ENCODE data around the gene PFN3. TPM values are rescaled to one million over a fixed set of nuclear protein-coding genes. Genes with fewer than 3 reads are reported as not detected.

Gene PFN3
- total RNA-seq, 1 experiment from 2014 or later = not detected

DNA sequence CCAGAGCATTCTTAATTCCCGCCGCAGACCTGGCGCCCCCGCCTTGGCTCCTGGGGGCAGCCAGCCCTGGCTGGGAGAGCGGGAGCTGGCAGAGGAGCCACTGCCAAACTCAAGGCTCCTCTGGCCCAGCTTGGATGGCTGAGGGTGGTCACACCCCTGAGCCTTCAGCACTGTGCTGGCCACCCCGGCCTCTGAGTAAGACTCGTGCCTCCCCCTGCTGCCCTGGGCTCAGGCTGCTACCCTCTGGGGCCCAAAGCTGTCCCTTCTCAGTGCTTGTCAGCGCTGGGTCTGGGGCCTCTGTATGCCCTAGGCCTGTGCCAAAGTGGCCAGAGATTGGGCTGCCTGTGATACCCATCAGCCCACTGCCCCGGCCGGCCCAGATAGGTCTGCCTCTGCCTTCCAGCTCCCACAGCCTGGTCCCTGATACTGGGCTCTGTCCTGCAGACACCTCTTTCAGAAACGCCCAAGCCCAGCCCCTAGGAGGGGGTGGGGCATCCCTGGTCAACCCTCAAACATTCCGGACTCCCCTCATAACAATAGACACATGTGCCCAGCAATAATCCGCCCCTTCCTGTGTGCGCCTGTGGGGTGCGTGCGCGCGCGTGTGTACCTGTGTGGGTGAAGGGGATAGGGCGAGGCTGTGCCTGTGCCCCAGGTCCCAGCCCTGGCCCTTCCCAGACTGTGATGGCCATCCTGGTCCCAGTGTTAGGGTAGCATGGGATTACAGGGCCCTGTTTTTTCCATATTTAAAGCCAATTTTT is 41.8 kb upstream of the PFN3 start:
- H3K4me3 ChIP-seq (ENCODE audit: insufficient read depth, low read depth, low read length) = no peak overlapping the region
- peaks cover 7% of the 10 kb centered on the region for H3K27me3 ChIP-seq (ENCODE audit: control insufficient read depth, insufficient read depth, low read length)
- DNase-seq = no peak
- H3K36me3 ChIP-seq (replicated peaks; ENCODE audit: control insufficient read depth, insufficient read depth, low read length) = peaks cover 7% of the 10 kb centered on the region

DNA sequence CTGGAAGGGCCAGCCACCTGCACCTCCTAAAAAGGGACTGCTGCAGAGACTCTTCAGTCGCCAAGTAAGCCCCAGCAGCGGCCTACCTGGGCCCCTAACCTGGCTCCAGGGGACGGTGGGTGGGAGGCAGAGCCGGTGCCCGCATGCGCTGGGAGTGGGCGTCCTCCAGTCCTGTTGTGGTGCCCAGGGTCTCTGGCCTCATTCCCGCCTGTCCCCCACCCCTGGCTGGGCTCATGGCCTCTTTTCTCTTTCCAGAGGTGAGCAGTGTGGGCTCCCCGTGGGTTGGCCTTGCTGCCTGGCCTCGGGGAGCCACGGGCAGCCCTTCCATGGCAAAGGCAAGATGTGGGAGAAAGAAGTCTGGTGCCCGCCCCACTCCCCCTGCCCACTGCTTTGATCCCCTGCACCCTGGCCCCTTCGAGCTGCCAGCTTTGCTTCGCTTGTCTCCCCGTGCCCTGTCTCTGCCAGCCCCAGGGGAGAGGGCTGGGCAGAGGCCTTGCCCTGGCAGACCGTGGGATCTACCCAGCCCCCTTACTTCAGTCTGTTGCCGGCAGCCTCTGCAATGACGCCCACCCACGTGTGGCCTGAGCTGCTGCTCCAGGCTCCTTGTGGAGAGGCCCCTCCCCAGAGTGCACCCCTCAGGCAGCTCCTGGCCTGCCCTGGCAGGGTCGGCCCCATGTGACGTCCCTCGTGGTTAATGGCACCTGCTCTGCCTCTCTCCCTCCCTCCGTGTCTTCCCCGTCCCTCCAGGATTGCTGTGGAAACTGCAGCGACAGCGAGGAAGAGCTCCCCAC is 40.7 kb upstream of the PFN3 start:
- DNase-seq = no peak
- Histone ChIP-seq H3K4me3 (ENCODE audit: insufficient read depth, low read depth, low read length) (no peak overlapping the region), H3K36me3 (replicated peaks; ENCODE audit: control insufficient read depth, insufficient read depth, low read length) (peaks cover 10% of the 10 kb centered on the region), H3K27me3 (ENCODE audit: control insufficient read depth, insufficient read depth, low read length) (peaks cover 6% of the 10 kb centered on the region)

DNA sequence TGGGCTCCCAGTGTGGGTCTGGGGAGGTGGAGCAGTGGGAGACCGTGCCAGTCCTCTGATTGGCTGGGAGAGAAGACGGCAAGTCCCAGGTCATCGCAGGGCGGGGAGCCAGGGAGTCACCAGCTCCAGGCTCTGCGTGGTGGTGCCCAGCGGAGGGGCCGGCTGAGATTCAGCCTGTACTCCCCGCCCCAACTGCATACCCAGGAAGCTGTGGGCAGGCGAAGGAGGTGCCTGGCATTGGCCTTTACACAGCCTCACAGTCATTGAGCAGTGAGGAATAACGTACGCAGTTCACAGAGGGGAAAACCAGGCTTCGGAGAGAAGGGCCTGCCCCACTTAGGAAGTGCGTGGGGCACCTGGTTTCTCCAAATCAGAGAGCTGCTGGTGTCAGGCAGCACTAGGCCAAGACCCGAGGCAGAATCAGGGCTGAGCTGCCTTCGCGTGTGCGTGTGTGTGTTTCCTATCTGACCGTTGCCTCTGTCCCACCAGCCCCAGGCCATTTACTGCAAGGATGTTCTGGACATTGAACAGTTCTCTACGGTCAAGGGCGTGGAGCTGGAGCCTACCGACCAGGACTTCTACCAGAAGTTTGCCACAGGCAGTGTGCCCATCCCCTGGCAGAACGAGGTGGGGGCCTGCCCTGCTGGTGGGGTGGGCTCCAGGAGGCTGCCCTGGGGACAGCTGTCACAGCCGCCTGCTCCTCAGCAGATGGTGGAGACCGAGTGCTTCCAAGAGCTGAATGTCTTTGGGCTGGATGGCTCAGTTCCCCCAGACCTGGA is 39.9 kb upstream of the PFN3 start:
- peak; percentile 82 for DNase-seq
- Histone ChIP-seq H3K27me3 (ENCODE audit: control insufficient read depth, insufficient read depth, low read length) (peaks cover 1% of the 10 kb centered on the region), H3K4me3 (ENCODE audit: insufficient read depth, low read depth, low read length) (no peak overlapping the region), H3K36me3 (replicated peaks; ENCODE audit: control insufficient read depth, insufficient read depth, low read length) (peaks cover 13% of the 10 kb centered on the region)

DNA sequence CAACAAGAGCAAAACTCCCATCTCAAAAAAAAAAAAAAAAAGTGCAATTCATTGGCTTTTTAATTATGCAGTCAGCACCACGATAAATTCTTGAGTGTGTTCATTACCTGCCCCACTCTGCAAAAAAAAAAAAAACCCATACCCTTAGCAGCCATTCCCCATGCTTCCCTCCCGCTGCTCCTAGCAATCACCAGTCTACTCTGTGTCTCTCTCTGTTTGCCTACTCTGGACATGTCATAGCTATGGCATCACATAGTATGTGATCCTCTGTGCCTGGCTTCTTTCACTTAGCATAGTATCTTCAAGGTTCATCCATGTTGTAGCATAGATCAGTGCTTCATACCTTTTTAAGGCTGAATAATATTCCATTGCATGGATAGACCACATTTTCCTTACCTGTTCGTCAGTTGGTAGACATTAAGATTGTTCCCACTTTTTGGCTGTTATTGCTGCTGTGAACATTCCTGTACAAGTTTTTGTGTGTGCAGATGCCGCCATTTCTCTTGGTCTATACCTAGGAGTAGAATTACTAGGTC is 39.1 kb upstream of the PFN3 start:
- no peaks in the 10 kb centered on the region; the same call in 1 of the 2 replicates for H3K27me3 ChIP-seq (ENCODE audit: control insufficient read depth, insufficient read depth, low read length)
- H3K36me3 ChIP-seq (replicated peaks; ENCODE audit: control insufficient read depth, insufficient read depth, low read length) = peaks cover 15% of the 10 kb centered on the region
- no peak for DNase-seq
- no peak overlapping the region for H3K4me3 ChIP-seq (ENCODE audit: insufficient read depth, low read depth, low read length)

DNA sequence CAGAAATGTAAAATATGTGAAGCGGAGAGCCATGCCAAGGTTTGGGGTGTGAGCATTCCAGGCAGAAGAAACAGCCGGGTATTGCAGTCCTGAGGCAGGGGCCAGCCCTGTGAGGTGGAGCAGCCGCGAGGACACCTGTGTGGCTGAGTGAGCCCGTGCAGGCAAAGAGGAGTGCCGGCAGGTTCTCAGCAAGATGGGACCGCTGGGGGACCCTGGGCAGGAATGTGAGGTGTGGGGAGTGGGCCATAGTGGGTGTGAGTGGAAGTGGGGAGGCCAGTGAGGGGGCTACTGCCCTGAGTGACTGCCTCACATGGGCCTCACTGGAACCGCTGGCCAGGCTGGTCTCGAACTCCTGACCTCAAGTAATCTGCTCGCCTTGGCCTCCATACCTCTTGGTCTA is 38.0 kb upstream of the PFN3 start:
- H3K27me3 ChIP-seq (ENCODE audit: control insufficient read depth, insufficient read depth, low read length) = no peaks in the 10 kb centered on the region
- no peak for DNase-seq
- no peak overlapping the region for H3K4me3 ChIP-seq (ENCODE audit: insufficient read depth, low read depth, low read length)
- peaks cover 20% of the 10 kb centered on the region for H3K36me3 ChIP-seq (replicated peaks; ENCODE audit: control insufficient read depth, insufficient read depth, low read length)

DNA sequence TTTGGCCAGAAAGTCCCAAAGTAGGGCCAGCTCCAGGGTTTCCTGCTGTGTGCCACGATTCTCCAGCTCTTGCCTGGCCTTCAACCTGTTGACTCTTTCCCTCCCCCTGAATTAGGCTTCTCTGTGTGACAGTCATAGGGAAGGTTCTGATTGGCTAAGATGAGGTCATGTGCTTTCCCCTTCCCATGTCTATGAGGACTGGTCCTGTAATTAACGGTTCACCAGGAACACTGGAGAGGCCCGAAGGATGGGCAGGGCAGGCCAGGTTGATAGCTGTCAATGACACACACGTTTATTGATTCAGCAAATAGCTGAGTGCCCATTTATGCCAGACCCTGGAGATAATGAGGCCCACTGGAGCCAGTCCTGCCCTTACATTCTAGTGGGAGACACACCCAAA is 37.2 kb upstream of the PFN3 start:
- DNase-seq = no peak
- H3K4me3 ChIP-seq (ENCODE audit: insufficient read depth, low read depth, low read length) = no peak overlapping the region
- H3K27me3 ChIP-seq (ENCODE audit: control insufficient read depth, insufficient read depth, low read length) = no peaks in the 10 kb centered on the region
- peaks cover 27% of the 10 kb centered on the region for H3K36me3 ChIP-seq (replicated peaks; ENCODE audit: control insufficient read depth, insufficient read depth, low read length)

DNA sequence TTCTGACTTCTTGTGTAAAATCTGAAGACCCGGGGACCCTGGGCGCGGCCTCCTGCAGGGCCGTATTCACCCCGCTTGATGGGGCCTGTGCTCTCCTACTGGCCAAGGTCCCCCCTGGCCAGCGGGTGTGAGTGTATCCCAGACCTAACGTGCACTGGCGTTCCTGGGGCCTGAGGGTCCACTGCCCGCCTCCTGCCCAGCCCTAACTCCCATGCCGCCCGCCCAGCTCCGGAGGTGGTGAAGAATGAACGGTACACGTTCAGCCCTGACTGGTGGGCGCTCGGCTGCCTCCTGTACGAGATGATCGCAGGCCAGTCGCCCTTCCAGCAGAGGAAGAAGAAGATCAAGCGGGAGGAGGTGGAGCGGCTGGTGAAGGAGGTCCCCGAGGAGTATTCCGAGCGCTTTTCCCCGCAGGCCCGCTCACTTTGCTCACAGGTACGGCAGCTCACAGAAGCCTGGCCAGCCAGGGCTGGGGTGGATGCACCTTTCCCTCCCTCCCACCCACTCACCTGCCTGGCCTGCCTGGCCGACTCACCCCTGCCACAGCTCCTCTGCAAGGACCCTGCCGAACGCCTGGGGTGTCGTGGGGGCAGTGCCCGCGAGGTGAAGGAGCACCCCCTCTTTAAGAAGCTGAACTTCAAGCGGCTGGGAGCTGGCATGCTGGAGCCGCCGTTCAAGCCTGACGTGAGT is 35.5 kb upstream of the PFN3 start:
- no peak overlapping the region for H3K4me3 ChIP-seq (ENCODE audit: insufficient read depth, low read depth, low read length)
- H3K27me3 ChIP-seq (ENCODE audit: control insufficient read depth, insufficient read depth, low read length) = no peaks in the 10 kb centered on the region
- DNase-seq = no peak
- peaks cover 32% of the 10 kb centered on the region for H3K36me3 ChIP-seq (replicated peaks; ENCODE audit: control insufficient read depth, insufficient read depth, low read length)

DNA sequence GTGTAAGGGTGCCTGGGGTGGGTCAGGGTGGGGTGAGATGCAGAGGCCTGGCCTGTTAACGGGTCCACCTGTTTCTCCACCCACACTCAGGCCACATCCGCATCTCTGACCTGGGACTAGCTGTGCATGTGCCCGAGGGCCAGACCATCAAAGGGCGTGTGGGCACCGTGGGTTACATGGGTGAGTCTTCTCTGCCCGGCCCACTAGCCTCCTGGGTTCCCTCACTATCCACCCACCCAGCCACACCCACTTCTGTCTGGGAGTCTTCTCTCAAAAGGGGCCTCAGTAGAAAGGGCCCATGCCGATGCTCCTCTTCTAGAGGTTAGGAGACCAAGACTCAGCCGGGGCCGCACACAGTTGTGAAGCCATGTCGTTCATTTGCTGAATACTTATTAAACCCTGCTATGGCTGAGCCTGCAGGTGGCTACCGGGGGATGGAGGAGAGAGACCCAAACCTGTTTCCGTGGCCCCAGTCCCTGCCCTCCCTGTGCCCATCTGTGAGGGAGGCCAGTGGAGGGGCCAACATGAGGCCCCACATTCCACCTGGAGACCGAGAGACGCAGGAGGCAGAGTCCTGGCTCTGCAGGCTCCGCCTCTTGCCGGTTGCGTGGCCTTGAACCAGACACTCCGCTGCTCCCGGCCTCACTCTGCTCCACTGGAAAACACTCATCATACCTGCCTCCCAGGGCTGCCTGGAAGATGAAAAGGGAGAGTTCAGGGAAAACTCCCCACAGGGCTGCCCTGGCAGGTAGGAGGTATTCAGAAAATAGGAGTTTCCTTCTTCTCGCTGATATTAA is 34.7 kb upstream of the PFN3 start:
- Histone ChIP-seq H3K36me3 (replicated peaks; ENCODE audit: control insufficient read depth, insufficient read depth, low read length) (peaks cover 34% of the 10 kb centered on the region), H3K4me3 (ENCODE audit: insufficient read depth, low read depth, low read length) (no peak overlapping the region), H3K27me3 (ENCODE audit: control insufficient read depth, insufficient read depth, low read length) (no peaks in the 10 kb centered on the region)
- DNase-seq = no peak

DNA sequence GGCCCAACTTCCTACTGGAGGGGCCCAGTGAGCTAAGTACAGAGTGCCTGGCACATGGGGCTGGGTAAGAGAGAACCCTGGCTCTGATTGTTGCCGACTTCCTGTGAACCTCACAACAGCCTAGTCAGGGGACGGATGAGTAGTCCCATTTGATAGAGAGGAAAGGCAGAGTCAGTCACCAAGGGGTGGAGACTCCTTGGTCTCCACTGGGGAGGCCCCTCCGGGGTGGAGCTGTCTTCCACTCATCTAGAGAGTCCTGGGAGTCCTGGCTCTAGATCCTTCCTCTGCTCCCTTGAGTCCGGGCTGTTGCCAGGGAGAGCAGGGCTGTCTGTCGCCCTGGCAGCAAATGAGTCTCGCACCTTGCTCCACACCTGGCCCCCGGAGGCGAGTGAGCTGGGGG is 34.0 kb upstream of the PFN3 start:
- Histone ChIP-seq H3K4me3 (ENCODE audit: insufficient read depth, low read depth, low read length) (no peak overlapping the region), H3K36me3 (replicated peaks; ENCODE audit: control insufficient read depth, insufficient read depth, low read length) (peaks cover 35% of the 10 kb centered on the region), H3K27me3 (ENCODE audit: control insufficient read depth, insufficient read depth, low read length) (no peaks in the 10 kb centered on the region)
- no peak for DNase-seq

DNA sequence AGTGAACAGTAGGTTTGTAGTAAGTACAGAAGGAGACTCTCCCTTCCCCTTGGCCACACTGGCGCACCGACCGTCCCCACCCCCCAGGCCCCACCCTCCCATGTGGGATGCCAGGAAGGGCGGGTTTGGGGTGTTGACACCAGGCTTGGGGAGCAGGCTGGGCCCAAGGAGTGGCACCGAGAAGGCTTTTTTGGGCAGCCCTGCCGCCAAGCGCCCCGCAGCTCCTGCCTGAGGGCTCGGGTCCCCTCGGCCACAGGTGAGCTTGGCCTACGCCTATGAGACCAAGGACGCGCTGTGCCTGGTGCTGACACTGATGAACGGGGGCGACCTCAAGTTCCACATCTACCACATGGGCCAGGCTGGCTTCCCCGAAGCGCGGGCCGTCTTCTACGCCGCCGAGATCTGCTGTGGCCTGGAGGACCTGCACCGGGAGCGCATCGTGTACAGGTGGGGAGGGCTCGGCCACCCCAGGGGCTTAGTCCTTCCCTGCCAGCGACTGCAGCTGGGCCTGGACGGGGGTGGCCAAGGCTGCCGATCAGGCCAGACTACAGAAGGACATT is 33.3 kb upstream of the PFN3 start:
- DNase-seq = no peak
- H3K4me3 ChIP-seq (ENCODE audit: insufficient read depth, low read depth, low read length) = no peak overlapping the region
- H3K36me3 ChIP-seq (replicated peaks; ENCODE audit: control insufficient read depth, insufficient read depth, low read length) = peaks cover 35% of the 10 kb centered on the region
- no peaks in the 10 kb centered on the region for H3K27me3 ChIP-seq (ENCODE audit: control insufficient read depth, insufficient read depth, low read length)

DNA sequence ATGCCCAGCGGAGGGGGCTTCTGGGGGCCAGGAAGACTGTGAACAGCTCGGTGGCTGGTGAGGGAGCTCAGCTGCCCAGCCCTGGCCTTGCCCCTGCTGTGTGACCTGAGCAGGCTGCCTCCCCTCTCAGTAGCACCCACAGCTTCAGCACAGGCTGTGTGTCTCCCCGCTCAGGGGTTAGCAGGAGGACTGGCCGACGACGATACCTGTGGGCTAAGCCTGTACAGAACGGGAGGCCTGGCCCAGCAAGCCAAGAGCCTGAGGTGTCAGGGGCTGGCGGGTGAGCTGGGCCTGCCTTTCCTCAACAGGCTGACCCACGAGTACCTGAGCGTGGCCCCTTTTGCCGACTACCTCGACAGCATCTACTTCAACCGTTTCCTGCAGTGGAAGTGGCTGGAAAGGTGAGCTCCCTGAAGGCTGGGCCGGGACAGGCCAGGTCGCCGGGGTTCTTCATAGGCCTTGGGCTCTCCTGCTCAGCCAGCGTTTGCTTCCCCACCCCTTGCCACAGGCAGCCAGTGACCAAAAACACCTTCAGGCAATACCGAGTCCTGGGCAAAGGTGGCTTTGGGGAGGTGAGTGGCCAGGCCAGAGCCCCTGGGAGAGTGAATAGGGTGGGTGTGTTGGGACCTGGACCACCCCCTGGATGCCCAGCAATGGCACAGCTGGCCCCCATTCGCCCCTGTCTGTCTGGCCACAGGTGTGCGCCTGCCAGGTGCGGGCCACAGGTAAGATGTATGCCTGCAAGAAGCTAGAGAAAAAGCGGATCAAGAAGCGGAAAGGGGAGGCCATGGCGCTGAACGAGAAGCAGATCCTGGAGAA is 32.6 kb upstream of the PFN3 start:
- DNase-seq = no peak
- Histone ChIP-seq H3K4me3 (ENCODE audit: insufficient read depth, low read depth, low read length) (no peak overlapping the region), H3K27me3 (ENCODE audit: control insufficient read depth, insufficient read depth, low read length) (no peaks in the 10 kb centered on the region), H3K36me3 (replicated peaks; ENCODE audit: control insufficient read depth, insufficient read depth, low read length) (peaks cover 35% of the 10 kb centered on the region)

DNA sequence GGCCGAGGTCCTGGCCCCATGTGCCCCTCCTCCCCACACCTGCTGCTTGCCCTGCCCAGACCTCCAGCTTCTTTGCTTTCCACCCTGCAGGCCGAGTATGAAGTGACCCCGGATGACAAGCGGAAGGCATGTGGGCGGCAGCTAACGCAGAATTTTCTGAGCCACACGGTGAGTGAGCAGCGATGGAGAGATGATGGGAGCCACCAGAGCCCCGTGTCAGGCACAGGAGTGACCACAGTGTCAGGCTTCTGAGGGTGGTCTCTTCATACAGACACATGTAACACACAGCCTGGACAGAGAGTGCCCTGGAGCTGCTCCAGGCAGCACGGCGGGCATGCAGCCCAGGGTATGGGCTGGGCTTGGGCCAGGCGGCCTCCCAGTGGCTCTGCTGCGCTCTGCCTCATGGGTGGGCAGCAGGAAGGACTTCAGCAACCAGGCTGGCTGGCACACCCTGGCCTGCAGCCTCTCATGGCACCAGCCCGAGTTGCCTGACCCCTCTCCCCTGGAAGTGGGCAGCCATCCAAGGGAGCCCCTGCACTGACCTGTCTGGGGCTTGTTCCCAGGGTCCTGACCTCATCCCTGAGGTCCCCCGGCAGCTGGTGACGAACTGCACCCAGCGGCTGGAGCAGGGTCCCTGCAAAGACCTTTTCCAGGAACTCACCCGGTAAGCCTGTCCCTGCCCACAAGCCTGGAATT is 31.8 kb upstream of the PFN3 start:
- no peak for DNase-seq
- Histone ChIP-seq H3K36me3 (replicated peaks; ENCODE audit: control insufficient read depth, insufficient read depth, low read length) (peaks cover 29% of the 10 kb centered on the region), H3K4me3 (ENCODE audit: insufficient read depth, low read depth, low read length) (no peak overlapping the region), H3K27me3 (ENCODE audit: control insufficient read depth, insufficient read depth, low read length) (no peaks in the 10 kb centered on the region)
